ENCODE data around the gene SCUBE1.

Gene SCUBE1

DNA sequence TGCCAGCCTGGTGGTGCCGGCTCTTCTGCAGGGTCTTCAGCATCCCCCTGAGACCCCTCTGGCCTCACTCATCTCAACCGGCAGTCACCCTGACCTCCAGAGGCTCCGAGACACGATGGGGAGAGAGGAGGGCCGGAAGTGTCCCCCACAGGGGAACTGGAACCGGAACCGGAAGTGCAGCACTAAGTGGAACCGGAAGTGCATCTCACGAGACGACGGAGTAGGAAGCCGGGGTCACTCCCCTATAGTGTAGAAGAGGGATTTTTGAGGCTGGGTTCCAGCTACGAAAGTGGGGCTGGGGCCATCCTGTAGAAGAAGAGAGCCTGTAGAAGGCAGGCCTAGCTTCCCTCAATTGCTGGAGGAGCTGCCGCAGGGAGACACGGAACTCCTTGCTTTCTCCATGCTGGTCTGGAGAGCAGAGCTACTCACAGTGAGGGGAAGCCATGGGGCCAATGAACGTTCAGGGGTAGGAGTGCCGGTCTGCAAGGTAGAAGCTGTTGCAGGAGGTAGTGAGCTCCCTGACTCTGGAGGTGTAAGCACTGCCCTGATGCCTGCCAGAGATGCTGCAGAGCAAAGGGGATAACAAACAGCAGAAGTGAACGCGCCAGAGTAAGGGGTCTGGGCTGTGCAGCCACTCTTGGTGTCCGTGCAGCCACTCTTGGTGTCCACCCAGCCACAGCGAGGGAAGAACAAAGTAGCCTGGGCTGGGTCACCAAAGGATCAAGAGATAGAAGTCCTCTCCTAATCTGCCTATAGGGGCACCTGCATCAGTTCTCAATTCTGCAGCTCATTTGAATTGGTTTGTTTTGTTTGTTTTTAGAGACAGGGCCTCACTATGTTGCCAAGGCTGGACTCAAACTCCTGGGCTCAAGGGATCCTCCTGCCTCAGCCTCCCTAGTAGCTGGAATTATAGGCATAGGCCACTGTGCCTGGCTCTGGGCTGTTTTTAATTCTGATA lies 21.9 kb downstream of the SCUBE1 start:
- Mint-ChIP-seq H3K4me1 (no peaks in the 10 kb centered on the region), H3K36me3 (no peaks in the 10 kb centered on the region), H3K9me3 (no peaks in the 10 kb centered on the region), H3K27ac (no peak overlapping the region), H3K4me3 (no peak overlapping the region)
- DNase-seq (ENCODE audit: low spot score in 2 of 2) (no peak), ATAC-seq (no peak)

DNA sequence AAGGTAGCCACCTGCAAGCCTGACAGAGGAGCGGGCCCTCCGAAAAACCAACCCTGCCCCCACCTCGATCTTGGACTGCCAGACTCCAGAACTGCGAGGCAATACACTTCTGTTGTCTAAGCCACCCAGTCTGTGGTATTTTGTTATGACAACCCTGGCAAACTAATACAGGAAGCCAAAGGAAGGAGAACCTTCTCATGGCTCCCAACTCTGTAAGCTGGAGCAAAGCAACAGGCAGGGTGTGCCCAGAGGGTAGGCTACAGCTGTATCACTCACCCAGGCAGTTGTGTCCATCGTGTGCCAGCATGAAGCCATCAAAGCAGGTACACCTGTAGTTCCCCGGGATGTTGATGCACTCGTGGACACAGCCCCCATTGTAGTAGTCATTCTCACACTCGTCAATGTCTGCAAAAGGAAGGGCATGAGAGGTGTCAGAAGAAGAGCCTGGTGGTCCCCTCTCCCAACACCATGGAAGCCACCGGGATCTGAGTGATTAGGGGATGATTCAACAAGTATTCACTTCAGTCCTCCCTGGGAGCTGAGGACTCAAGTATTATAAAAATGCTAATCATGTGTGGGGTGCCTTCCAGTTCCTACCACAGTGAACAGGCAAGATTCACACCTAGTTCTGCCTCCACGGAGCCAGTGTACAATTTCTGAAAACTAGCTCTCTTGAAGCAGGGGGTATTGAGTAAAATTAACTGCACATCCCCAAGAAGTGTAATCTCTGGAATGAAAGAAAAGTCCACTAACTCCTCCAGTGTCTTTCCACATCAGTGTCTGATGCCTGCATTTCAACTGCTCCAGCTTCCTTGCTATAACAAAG lies 23.3 kb downstream of the SCUBE1 start:
- no peak overlapping the region for H3K27ac Mint-ChIP-seq
- no peak overlapping the region for H3K4me3 Mint-ChIP-seq
- H3K36me3 Mint-ChIP-seq, result no peaks in the 10 kb centered on the region
- H3K4me1 Mint-ChIP-seq, result no peaks in the 10 kb centered on the region
- DNase-seq (ENCODE audit: low spot score in 2 of 2) (no peak), ATAC-seq (no peak)
- no peaks in the 10 kb centered on the region for H3K9me3 Mint-ChIP-seq

DNA sequence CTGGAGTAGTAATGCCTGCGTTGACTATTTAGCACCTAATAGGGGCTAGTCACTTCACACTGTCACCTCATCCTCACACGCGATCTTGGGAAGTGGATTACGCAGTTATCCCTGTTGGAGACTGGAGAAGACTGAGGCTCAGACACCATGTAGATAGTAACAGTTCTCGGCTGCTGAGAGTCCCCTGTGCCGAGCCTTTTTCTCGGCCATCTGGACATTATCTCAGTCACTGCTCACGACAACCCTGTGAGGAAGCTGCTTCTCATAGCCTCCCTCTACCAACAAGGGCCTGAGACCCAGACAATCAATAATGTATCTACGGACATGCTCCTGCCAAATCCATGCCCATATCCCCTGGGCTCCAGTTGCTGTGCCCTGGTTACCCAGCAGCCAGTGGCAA lies 25.9 kb downstream of the SCUBE1 start:
- H3K9me3 Mint-ChIP-seq, result no peaks in the 10 kb centered on the region
- H3K27ac Mint-ChIP-seq, result no peak overlapping the region
- no peak for DNase-seq (ENCODE audit: low spot score in 2 of 2)
- H3K4me1 Mint-ChIP-seq, result no peaks in the 10 kb centered on the region
- no peak for ATAC-seq
- H3K4me3 Mint-ChIP-seq, result no peak overlapping the region
- H3K36me3 Mint-ChIP-seq, result no peaks in the 10 kb centered on the region

DNA sequence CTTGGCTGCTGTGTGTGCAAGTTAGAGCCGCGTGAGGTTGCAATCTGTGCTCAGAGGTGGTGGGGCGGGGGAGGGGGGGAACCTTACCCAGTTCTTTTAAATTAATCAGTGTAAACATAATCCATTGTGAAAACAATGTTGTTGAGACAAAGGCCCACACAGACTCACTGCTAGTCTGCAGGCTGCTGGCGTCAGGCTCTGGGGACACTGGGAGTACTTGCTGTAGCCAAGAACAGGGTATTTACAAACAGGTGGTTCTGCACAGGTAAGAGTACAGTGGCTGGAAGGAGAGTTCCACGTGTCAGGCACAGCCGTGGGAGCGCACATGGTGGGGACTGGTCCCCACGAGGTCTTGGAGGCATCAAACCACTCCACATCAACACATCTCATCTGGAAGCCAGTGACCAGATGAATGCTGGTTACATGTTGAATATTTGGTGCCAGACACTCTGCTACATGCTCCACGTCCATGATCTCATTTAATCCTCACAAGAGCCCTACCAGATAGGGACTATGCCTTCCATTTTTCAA lies 27.4 kb downstream of the SCUBE1 start:
- Mint-ChIP-seq H3K4me1 (no peaks in the 10 kb centered on the region), H3K4me3 (no peak overlapping the region), H3K36me3 (no peaks in the 10 kb centered on the region), H3K27ac (no peak overlapping the region), H3K9me3 (no peaks in the 10 kb centered on the region)
- no peak for ATAC-seq
- no peak for DNase-seq (ENCODE audit: low spot score in 2 of 2)

DNA sequence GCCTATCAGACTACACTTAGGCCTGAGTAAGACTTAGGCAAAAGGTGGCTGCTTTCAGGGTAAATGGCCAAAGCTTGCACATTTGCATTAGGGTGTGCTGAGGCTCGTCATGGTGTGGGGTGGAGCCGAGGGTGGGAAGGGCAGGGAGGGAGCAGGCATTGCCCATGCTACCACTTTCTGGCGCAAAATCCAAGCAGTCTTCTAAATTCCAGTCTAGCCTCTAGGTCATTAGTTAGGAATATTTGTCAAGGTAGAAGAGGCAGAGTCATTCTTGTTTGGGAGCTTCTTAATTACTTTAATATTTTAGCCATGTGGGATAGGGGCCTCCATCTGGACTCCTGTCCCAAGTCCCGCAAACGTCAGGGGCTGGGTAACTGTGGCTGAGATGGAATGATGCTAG lies 28.6 kb downstream of the SCUBE1 start:
- no peaks in the 10 kb centered on the region for H3K36me3 Mint-ChIP-seq
- DNase-seq (ENCODE audit: low spot score in 2 of 2) (no peak), ATAC-seq (no peak)
- H3K4me3 Mint-ChIP-seq, result no peak overlapping the region
- H3K4me1 Mint-ChIP-seq, result no peaks in the 10 kb centered on the region
- no peak overlapping the region for H3K27ac Mint-ChIP-seq
- no peaks in the 10 kb centered on the region for H3K9me3 Mint-ChIP-seq

DNA sequence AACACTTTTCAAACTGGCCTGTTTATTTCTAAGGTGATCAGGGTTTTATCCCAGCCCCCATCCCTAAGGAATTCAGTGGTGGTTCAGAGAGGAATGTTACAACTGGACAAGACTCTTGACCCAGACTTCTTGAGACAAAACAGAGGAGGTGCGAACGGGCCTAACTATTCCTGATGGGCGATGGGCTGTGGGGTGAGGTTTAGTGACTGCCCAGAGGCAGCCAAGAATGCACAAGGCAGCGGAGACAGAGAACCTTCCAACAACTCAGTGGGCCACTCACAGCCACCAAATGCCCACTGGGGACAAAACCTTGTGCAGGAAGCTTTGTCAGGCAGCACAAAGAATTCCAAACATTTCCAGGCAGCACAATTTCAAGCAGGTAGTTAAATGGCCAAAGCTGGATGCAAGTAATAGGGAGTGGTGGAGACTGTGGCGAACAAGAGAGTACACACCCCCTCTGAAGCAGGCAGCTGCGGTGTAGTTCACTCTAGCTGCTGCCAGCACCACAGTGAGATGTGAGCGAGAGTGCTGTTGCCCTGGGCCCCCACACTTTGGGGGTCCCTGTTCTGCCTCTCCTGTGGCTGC lies 29.2 kb downstream of the SCUBE1 start:
- no peaks in the 10 kb centered on the region for H3K4me1 Mint-ChIP-seq
- DNase-seq (ENCODE audit: low spot score in 2 of 2), result no peak
- no peaks in the 10 kb centered on the region for H3K36me3 Mint-ChIP-seq

DNA sequence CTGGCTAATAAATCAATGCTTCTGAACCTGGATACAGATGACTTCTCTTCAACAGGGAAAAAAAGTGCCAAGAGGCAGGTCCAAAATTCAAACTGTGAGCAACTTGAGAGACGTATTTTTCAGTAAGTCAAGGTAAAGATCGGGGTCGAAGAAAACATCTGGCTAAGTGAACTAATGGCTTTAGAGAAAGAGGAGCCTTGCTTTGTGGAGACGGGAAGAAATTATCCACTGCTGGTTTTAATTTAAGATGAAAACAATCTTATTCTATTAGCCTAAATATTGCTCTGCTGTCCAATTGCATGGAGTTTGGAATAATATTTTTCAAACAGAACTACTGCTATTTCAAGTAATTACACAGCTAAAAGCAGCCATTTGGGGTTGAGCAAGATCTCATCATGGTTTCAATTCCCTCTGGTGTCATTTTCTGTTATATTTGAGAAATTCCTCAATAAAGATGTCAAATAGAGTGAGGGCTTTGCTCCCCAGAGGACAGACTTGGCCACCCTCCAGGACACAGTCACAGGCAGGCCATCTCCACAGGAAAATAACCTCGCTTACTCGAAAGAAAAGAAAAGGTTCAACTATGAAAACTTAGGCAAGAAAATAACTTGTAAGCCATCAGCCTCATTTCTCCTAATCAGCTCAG lies 29.8 kb downstream of the SCUBE1 start:
- ATAC-seq, result no peak
- Mint-ChIP-seq H3K27ac (no peak overlapping the region), H3K4me3 (no peak overlapping the region), H3K36me3 (no peaks in the 10 kb centered on the region), H3K9me3 (no peaks in the 10 kb centered on the region), H3K4me1 (no peaks in the 10 kb centered on the region)
- no peak for DNase-seq (ENCODE audit: low spot score in 2 of 2)

More for the DNA sequence above, 29.2 kb downstream of the SCUBE1 start:
- no peak for ATAC-seq
- Mint-ChIP-seq H3K27ac (no peak overlapping the region), H3K9me3 (no peaks in the 10 kb centered on the region), H3K4me3 (no peak overlapping the region)

DNA sequence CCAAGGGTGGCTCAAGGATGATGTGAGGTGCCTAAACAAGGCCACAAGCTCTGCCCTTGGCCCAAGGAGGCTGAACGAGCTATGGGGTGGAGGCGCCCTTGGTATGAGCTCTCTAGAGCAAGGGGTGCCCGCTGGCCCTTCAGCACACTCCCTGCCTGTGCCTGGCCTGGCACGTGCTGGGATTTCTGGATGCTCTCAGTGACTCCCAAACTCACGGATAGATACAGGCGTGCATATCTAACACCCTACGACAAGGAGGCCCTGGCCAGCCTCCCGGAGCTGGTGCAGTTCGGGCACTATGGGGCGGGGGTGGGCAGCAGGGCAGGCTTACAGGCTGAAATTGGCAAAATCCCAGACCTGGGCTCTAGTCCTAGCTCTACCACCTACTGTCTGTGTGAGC lies 30.6 kb downstream of the SCUBE1 start:
- Mint-ChIP-seq H3K36me3 (no peaks in the 10 kb centered on the region), H3K27ac (no peak overlapping the region), H3K4me1 (no peaks in the 10 kb centered on the region), H3K9me3 (no peaks in the 10 kb centered on the region), H3K4me3 (no peak overlapping the region)
- DNase-seq (ENCODE audit: low spot score in 2 of 2) (no peak), ATAC-seq (no peak)

DNA sequence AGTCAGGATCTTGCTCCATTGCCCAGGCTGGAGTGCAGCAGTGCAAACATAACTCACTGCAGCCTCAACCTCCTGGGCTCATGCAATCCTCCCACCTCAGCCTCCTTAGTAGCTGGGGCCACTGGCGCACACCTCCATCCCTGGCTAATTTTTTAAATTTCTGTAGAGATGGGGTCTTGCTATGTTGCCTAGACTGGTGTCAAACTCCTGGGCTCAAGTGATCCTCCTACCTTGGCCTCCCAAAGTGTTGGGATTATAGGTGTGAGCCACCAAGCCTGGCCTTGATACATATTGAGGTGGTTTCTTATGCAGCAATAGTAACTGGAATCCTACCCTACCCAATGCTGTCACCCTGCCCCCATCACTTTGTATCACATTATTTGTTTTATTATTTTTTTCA lies 32.4 kb downstream of the SCUBE1 start:
- H3K36me3 Mint-ChIP-seq, result no peaks in the 10 kb centered on the region
- no peak overlapping the region for H3K27ac Mint-ChIP-seq
- DNase-seq (ENCODE audit: low spot score in 2 of 2) (no peak), ATAC-seq (no peak)
- no peaks in the 10 kb centered on the region for H3K9me3 Mint-ChIP-seq
- no peak overlapping the region for H3K4me3 Mint-ChIP-seq
- H3K4me1 Mint-ChIP-seq, result no peaks in the 10 kb centered on the region

DNA sequence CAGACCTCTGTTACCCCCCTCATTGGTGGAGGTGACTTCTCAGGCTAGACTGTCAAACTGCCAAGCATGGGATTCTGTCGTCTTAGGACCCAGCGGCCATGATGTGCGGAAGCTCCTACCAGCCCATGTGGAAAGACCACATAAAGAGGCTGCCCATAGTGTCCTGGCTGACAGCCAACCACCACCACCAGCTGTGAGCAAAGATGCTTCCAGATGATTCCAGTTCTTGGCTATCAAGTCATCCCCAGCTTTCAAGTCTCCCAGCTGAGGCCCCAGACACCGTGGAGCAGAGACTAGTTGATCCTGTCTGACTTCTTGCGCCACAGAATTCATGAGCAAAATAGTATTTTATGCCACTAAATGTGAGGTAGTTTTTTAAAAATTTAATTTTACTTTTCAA lies 32.9 kb downstream of the SCUBE1 start:
- Mint-ChIP-seq H3K36me3 (no peaks in the 10 kb centered on the region), H3K27ac (no peak overlapping the region), H3K4me1 (no peaks in the 10 kb centered on the region), H3K9me3 (no peaks in the 10 kb centered on the region), H3K4me3 (no peak overlapping the region)
- DNase-seq (ENCODE audit: low spot score in 2 of 2), result no peak
- no peak for ATAC-seq

DNA sequence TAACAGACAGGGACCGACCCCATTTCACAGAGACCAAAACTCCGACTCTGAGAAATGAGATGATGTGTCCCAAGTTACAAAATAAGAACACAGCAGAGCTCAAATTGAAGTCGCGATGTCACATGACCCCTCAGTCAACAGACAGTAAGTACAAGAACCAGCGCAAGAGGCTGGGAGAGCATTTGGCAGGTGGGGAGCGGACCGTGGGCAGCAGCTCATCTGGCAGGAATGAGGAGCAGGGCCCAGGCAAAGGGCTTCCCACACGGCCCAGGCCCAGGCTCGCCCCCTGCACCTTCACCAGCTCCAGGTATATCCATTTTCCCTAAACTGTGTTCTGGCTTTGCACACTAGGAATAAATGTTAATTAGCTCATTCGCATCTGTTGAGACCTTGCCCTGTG lies 34.3 kb downstream of the SCUBE1 start:
- no peak for DNase-seq (ENCODE audit: low spot score in 2 of 2)
- no peaks in the 10 kb centered on the region for H3K36me3 Mint-ChIP-seq
- no peaks in the 10 kb centered on the region for H3K4me1 Mint-ChIP-seq
- ATAC-seq, result no peak
- no peak overlapping the region for H3K27ac Mint-ChIP-seq
- no peak overlapping the region for H3K4me3 Mint-ChIP-seq
- no peaks in the 10 kb centered on the region for H3K9me3 Mint-ChIP-seq

DNA sequence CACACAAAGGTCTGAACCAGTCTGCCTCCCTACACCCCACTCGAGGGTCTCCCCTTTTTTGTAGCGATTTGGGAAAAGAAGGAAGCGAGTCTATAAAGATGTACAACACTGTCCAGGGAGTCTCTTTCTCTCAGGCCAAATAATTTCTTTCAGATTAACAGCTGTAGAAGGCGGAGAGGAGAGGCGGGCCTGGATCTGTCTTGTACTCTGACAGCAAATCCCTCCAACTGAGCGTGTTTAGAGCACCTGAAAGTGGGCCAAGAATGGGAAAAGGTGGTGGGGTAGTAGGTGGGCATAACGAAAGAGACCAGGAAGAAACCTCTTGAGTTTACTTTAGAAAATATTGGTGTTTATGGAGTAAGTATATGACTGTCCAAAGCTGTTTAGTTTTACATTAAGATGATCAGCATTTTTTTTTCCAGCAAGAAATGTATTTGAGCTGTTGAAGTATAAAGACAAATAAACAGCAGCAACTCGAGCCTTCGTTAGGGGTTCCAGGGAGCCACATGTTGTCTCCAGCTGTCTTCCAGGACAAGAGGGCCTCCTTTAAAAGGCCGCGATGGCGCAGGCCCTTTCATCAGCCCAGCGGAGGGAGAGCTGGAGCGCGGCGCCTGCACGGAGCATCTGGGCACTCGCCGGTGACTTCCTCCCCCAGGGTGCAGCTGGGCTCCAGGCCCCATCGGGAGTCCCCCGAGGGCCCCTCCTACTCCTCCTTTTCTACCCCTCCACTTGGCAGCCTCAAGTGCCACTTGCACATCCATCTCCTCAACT lies 34.9 kb downstream of the SCUBE1 start:
- Mint-ChIP-seq H3K36me3 (no peaks in the 10 kb centered on the region), H3K4me1 (no peaks in the 10 kb centered on the region), H3K9me3 (no peaks in the 10 kb centered on the region), H3K4me3 (no peak overlapping the region), H3K27ac (no peak overlapping the region)
- no peak for ATAC-seq
- no peak for DNase-seq (ENCODE audit: low spot score in 2 of 2)

DNA sequence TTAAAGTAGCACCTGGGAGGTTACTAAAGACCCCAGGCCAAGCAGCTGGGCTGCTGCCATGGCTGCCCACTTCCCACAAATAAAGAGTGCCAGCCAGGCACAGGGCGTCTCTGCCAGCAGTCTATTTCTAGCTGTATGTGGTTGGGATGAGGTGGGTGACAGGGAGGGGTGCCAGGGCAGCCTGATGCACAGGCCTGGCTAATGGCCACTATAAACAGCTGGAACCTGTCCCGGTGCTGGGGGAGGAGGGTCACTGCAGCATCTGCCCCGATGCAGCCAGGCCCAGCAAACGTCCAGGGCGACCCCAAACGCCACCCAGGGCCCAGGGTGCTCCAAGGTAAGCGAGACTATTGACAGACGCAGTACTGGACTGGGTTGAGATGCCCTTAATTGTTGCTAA lies 37.4 kb downstream of the SCUBE1 start:
- no peaks in the 10 kb centered on the region for H3K9me3 Mint-ChIP-seq
- no peaks in the 10 kb centered on the region for H3K4me1 Mint-ChIP-seq
- no peak for DNase-seq (ENCODE audit: low spot score in 2 of 2)
- no peak for ATAC-seq
- H3K36me3 Mint-ChIP-seq, result no peaks in the 10 kb centered on the region
- no peak overlapping the region for H3K27ac Mint-ChIP-seq
- no peak overlapping the region for H3K4me3 Mint-ChIP-seq

DNA sequence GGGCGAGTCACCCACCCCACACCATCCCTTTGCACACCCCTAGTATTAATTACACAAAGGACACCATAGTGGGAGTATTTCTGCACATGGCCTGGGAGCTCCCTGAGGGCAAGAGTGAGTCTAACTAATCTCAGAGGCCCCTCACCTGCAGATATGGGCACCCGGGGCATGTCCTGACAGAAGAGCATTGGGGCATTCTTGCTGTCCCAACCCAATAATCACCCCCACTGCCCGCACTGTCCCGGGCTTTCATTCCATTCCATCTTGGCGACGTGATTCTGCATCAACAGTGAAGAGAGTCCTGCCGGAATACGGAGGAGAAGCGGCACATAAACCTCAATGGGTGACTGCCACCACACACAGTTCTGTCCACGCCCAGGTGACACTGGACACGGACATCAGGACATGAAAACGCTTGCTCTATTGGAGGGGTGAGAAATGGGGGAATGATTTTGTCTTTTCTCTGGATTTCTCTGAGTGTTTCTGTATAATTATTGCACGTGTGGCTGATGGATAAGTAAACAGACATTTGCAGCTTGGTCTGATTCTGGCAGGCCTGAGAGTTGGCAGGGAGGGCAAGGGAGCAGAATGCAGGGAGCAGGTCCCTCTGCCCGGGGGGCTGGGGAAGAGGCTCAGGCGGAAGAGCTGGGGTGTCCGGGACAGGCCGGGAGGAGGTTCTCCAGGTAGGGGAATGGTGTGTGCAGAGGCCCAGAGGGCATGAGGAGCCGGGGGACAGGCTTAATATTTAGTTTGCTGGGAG lies 38.2 kb downstream of the SCUBE1 start:
- no peak for ATAC-seq
- no peaks in the 10 kb centered on the region for H3K9me3 Mint-ChIP-seq
- H3K27ac Mint-ChIP-seq, result peak overlapping the region; percentile 71
- H3K4me1 Mint-ChIP-seq, result no peaks in the 10 kb centered on the region
- no peaks in the 10 kb centered on the region for H3K36me3 Mint-ChIP-seq
- no peak for DNase-seq (ENCODE audit: low spot score in 2 of 2)
- no peak overlapping the region for H3K4me3 Mint-ChIP-seq
